CD4-positive, CD25-positive, alpha-beta regulatory T cell (primary cell): Measurements from ENCODE around the gene WHAMM. TPM values are rescaled to one million over a fixed set of nuclear protein-coding genes. Genes with fewer than 3 reads are reported as not detected.
A peak's percentile ranks its signal among the peaks of the same experiment; 100 is the strongest.

ENCODE experiments used
- ATAC-seq, 2 donors: fragments of 150-1000 bp; cut with Tn5 transposase; one replicate each; pipeline ENCODE4 v1.10.0; 2021; ENCODE audit warnings: low read depth in 2 of 2, moderate number of reproducible peaks in 2 of 2, moderate library complexity in 1 of 2
- DNase-seq, 3 donors: peaks; one replicate each; pipeline versions ENCODE4 v3.0.0 to v3.0.0-alpha.2; 2012 to 2022; ENCODE audit warnings: mixed read lengths in 1 of 3
- H3K27ac ChIP-seq: one replicate; pipeline ENCODE4 v1.7.0; 2013; ENCODE audit warnings: mild to moderate bottlenecking, low read length; ENCODE audit not compliant: insufficient read depth, poor library complexity, severe bottlenecking
- H3K27me3 ChIP-seq: one replicate; pipeline ENCODE4 v1.7.0; 2013; ENCODE audit warnings: low read length; ENCODE audit not compliant: control insufficient read depth, insufficient read depth
- H3K36me3 ChIP-seq: one replicate; pipeline ENCODE4 v1.7.0; 2013; ENCODE audit warnings: mild to moderate bottlenecking, low read length, moderate library complexity; ENCODE audit not compliant: control insufficient read depth, insufficient read depth
- H3K4me1 ChIP-seq: 2 replicates; pipeline ENCODE4 v1.7.0; 2013; ENCODE audit warnings: mild to moderate bottlenecking, low read length; ENCODE audit not compliant: insufficient read depth, control insufficient read depth, poor library complexity, severe bottlenecking
- H3K4me3 ChIP-seq: one replicate; pipeline ENCODE4 v1.7.0; 2013; ENCODE audit warnings: low read depth, mild to moderate bottlenecking, low read length, moderate library complexity
- H3K9me3 ChIP-seq, 2 experiments: 1 replicate in 1 of 2; 2 replicates in 1 of 2; pipeline ENCODE4 v1.7.0; 2013; ENCODE audit warnings: low read length in 2 of 2, mild to moderate bottlenecking in 1 of 2, moderate library complexity in 1 of 2; ENCODE audit not compliant: control insufficient read depth in 2 of 2
- H3K27ac Mint-ChIP-seq, 3 donors: one replicate each; pipeline ENCODE4 v1.8.0; 2020 to 2022; ENCODE audit warnings: mild to moderate bottlenecking in 3 of 3, mixed read lengths in 3 of 3, moderate library complexity in 2 of 3
- H3K27me3 Mint-ChIP-seq: one replicate; pipeline ENCODE4 v1.8.0; 2022; ENCODE audit warnings: mild to moderate bottlenecking, mixed read lengths
- H3K36me3 Mint-ChIP-seq: one replicate; pipeline ENCODE4 v1.8.0; 2020; ENCODE audit warnings: mixed read lengths
- H3K4me1 Mint-ChIP-seq, 4 donors: one replicate each; pipeline ENCODE4 v1.8.0; 2020 to 2022; ENCODE audit warnings: mixed read lengths in 4 of 4, mild to moderate bottlenecking in 1 of 4
- H3K4me3 Mint-ChIP-seq, 4 donors: one replicate each; pipeline ENCODE4 v1.8.0; 2020 to 2022; ENCODE audit warnings: mild to moderate bottlenecking in 4 of 4, mixed read lengths in 4 of 4, moderate library complexity in 3 of 4
- H3K9me3 Mint-ChIP-seq, 7 donors: one replicate each; pipeline ENCODE4 v1.8.0; 2020 to 2022; ENCODE audit warnings: mixed read lengths in 7 of 7, mild to moderate bottlenecking in 3 of 7, moderate library complexity in 2 of 7
- polyA plus RNA-seq, 4 donors: library from polyadenylated mRNA; unstranded; fragments of 300-500 nt; fragmentation: Illumina TruSeq; gene quantifications; one replicate each; pipeline ENCODE4 v1.2.3, GENCODE V29; 2021
- total RNA-seq: library from RNA; stranded (reverse); gene quantifications from one replicate; pipeline ENCODE4 v1.2.3, GENCODE V29; 2022

WHAMM gene
- total and polyA plus RNA-seq, 5 donors from 2014 or later, result 2.9 to 66.4 (median 3.6) TPM

- peaks cover 21% of the 10 kb centered on the region for H3K27me3 ChIP-seq
- H3K4me1 Mint-ChIP-seq, result peaks cover 5 to 14% (median 13%) of the 10 kb centered on the region in 4 donors
- H3K36me3 ChIP-seq, result no peaks in the 10 kb centered on the region
- no peaks in the 10 kb centered on the region for H3K36me3 Mint-ChIP-seq
- no peak within 1 kb of the TSS for H3K27ac ChIP-seq
- peaks cover 35% of the 10 kb centered on the region for H3K27me3 Mint-ChIP-seq
- ATAC-seq (no peak), DNase-seq (peak in 1 of 3 donors; percentile 3)
- peaks cover 4% of the 10 kb centered on the region for H3K4me1 ChIP-seq
- no peaks in the 10 kb centered on the region for H3K9me3 Mint-ChIP-seq
- no peak within 1 kb of the TSS for H3K27ac Mint-ChIP-seq
- H3K9me3 ChIP-seq, result no peaks in the 10 kb centered on the region
- H3K4me3 ChIP-seq, result no peak within 1 kb of the TSS
- H3K4me3 Mint-ChIP-seq, result peak within 1 kb of the TSS in 1 of 4 donors; percentile 20
Measured at GRCh38 chr15:82805994-82806406, 3.4 kb upstream of the WHAMM start, which contains the start of gene FSD2. Gene FSD2, minus strand, starts transcription at chr15:82806069. Its CDS starts 18,679 bp downstream, at chr15:82787390.

- DNase-seq, result no peak
- ATAC-seq, result no peak
- H3K27me3 Mint-ChIP-seq, result peaks cover 18% of the 10 kb centered on the region
- H3K27me3 ChIP-seq, result peaks cover 12% of the 10 kb centered on the region
- H3K4me3 Mint-ChIP-seq, result peak overlapping the region in 2 of 4 donors; percentile 24 to 91
- H3K27ac ChIP-seq, result no peak overlapping the region
- peaks cover 20% of the 10 kb centered on the region for H3K4me1 ChIP-seq
- H3K4me1 Mint-ChIP-seq, result peaks cover 15 to 33% (median 25%) of the 10 kb centered on the region in 4 donors
- H3K36me3 ChIP-seq, result peaks cover 5% of the 10 kb centered on the region
- H3K9me3 ChIP-seq, result no peaks in the 10 kb centered on the region
- peak overlapping the region in 2 of 3 donors; percentile 38 to 46 for H3K27ac Mint-ChIP-seq
- H3K9me3 Mint-ChIP-seq, result no peaks in the 10 kb centered on the region
- no peak overlapping the region for H3K4me3 ChIP-seq
- H3K36me3 Mint-ChIP-seq, result peaks cover 5% of the 10 kb centered on the region
Measured at GRCh38 chr15:82807920-82808633, 1.4 kb upstream of the WHAMM start.

GRCh38 chr15:82808634-82809041 lies 790 bp upstream of the WHAMM start:
- DNase-seq, result no peak
- Mint-ChIP-seq H3K4me1 (peaks cover 15 to 33% (median 26%) of the 10 kb centered on the region in 4 donors), H3K36me3 (peaks cover 5% of the 10 kb centered on the region), H3K27ac (peak overlapping the region in 2 of 3 donors; percentile 46 to 67), H3K4me3 (peak overlapping the region; percentile 90 to 91 (median 90)), H3K27me3 (peaks cover 13% of the 10 kb centered on the region), H3K9me3 (no peaks in the 10 kb centered on the region)
- Histone ChIP-seq H3K27ac (peak overlapping the region; percentile 96), H3K36me3 (peaks cover 10% of the 10 kb centered on the region), H3K9me3 (no peaks in the 10 kb centered on the region), H3K4me1 (peaks cover 26% of the 10 kb centered on the region), H3K27me3 (peaks cover 8% of the 10 kb centered on the region), H3K4me3 (peak overlapping the region; percentile 83)
- no peak for ATAC-seq

GRCh38 chr15:82810061-82810889 lies 847 bp downstream of the WHAMM start:
- H3K9me3 Mint-ChIP-seq, result no peaks in the 10 kb centered on the region
- peak overlapping the region; percentile 96 for H3K27ac ChIP-seq
- H3K36me3 Mint-ChIP-seq, result peaks cover 14% of the 10 kb centered on the region
- peaks cover 21% of the 10 kb centered on the region for H3K36me3 ChIP-seq
- H3K4me3 Mint-ChIP-seq, result peak overlapping the region; percentile 92 to 98 (median 95)
- DNase-seq, result peak; percentile 14 to 68 (median 45)
- H3K4me1 ChIP-seq, result peaks cover 26% of the 10 kb centered on the region
- H3K9me3 ChIP-seq, result no peaks in the 10 kb centered on the region
- H3K27ac Mint-ChIP-seq, result peak overlapping the region; percentile 91 to 92 (median 92)
- peaks cover 2% of the 10 kb centered on the region for H3K27me3 ChIP-seq
- peak; percentile 20 to 29 for ATAC-seq
- peaks cover 3% of the 10 kb centered on the region for H3K27me3 Mint-ChIP-seq
- H3K4me3 ChIP-seq, result peak overlapping the region; percentile 97
- peaks cover 15 to 44% (median 32%) of the 10 kb centered on the region in 4 donors for H3K4me1 Mint-ChIP-seq

- Mint-ChIP-seq H3K9me3 (no peaks in the 10 kb centered on the region), H3K4me3 (peak overlapping the region; percentile 92 to 98 (median 95)), H3K27ac (peak overlapping the region; percentile 91 to 92 (median 92)), H3K27me3 (no peaks in the 10 kb centered on the region), H3K4me1 (peaks cover 20 to 50% (median 35%) of the 10 kb centered on the region in 4 donors), H3K36me3 (peaks cover 21% of the 10 kb centered on the region)
- H3K27ac ChIP-seq, result peak overlapping the region; percentile 96
- no peaks in the 10 kb centered on the region for H3K9me3 ChIP-seq
- peaks cover 2% of the 10 kb centered on the region for H3K27me3 ChIP-seq
- H3K4me3 ChIP-seq, result peak overlapping the region; percentile 97
- peaks cover 27% of the 10 kb centered on the region for H3K36me3 ChIP-seq
- no peak for ATAC-seq
- H3K4me1 ChIP-seq, result peaks cover 26% of the 10 kb centered on the region
- DNase-seq, result peak; percentile 51 to 80 (median 70)
Measured at GRCh38 chr15:82810890-82811426, 1.5 kb downstream of the WHAMM start.

- Histone ChIP-seq H3K27ac (peak overlapping the region; percentile 96), H3K4me1 (peaks cover 26% of the 10 kb centered on the region), H3K36me3 (peaks cover 48% of the 10 kb centered on the region), H3K4me3 (no peak overlapping the region), H3K9me3 (no peaks in the 10 kb centered on the region), H3K27me3 (no peaks in the 10 kb centered on the region)
- DNase-seq, result no peak
- no peak for ATAC-seq
- H3K27me3 Mint-ChIP-seq, result no peaks in the 10 kb centered on the region
- peak overlapping the region in 2 of 3 donors; percentile 38 to 91 for H3K27ac Mint-ChIP-seq
- H3K36me3 Mint-ChIP-seq, result peaks cover 32% of the 10 kb centered on the region
- peak overlapping the region; percentile 91 to 96 (median 93) for H3K4me3 Mint-ChIP-seq
- H3K9me3 Mint-ChIP-seq, result no peaks in the 10 kb centered on the region
- H3K4me1 Mint-ChIP-seq, result peaks cover 26 to 61% (median 45%) of the 10 kb centered on the region in 4 donors
Measured at GRCh38 chr15:82812994-82813393, 3.6 kb downstream of the WHAMM start.

GRCh38 chr15:82820128-82820527 lies 10.7 kb downstream of the WHAMM start:
- Mint-ChIP-seq H3K36me3 (peaks cover 48% of the 10 kb centered on the region), H3K27ac (no peak overlapping the region), H3K27me3 (no peaks in the 10 kb centered on the region), H3K4me3 (no peak overlapping the region), H3K4me1 (peaks cover 7 to 26% (median 19%) of the 10 kb centered on the region in 4 donors), H3K9me3 (peaks cover 0 to 1% (median 0%) of the 10 kb centered on the region in 7 donors)
- DNase-seq (no peak), ATAC-seq (no peak)
- Histone ChIP-seq H3K27ac (no peak overlapping the region), H3K4me1 (no peaks in the 10 kb centered on the region), H3K36me3 (peaks cover 87% of the 10 kb centered on the region), H3K27me3 (no peaks in the 10 kb centered on the region), H3K9me3 (no peaks in the 10 kb centered on the region), H3K4me3 (no peak overlapping the region)
